DND-41 (cell line): Measurements from ENCODE around the gene FAM241B.

ENCODE experiments used
- ATAC-seq: fragments of 200-7000 bp; cut with Tn5 transposase; 3 replicates; pipeline ENCODE4 v1.9.1; 2021; ENCODE audit warnings: low read depth; ENCODE audit not compliant: insufficient read depth
- DNase-seq: peaks from one replicate; pipeline ENCODE4 v3.0.0-alpha.2; 2020
- H2AFZ ChIP-seq: 2 replicates; pipeline ENCODE4 v1.6.0; 2012; ENCODE audit warnings: low read depth, low read length
- H3K27ac ChIP-seq: 2 replicates; pipeline ENCODE4 v1.5.1; 2012; ENCODE audit warnings: low read length, inconsistent platforms
- H3K27me3 ChIP-seq: fragments of 200-600 bp; sonication (generic); 2 replicates; pipeline ENCODE4 v1.6.0; 2012; ENCODE audit warnings: low read length, mild to moderate bottlenecking, inconsistent platforms; ENCODE audit not compliant: insufficient read depth, poor library complexity
- H3K36me3 ChIP-seq: 2 replicates; pipeline ENCODE4 v1.5.1; 2012; ENCODE audit warnings: low read length, inconsistent platforms; ENCODE audit not compliant: insufficient read depth
- H3K4me1 ChIP-seq: 2 replicates; pipeline ENCODE4 v1.5.1; 2012; ENCODE audit warnings: mild to moderate bottlenecking, low read length; ENCODE audit not compliant: insufficient read depth
- H3K4me2 ChIP-seq: 2 replicates; pipeline ENCODE4 v1.6.0; 2012; ENCODE audit warnings: mild to moderate bottlenecking, moderate library complexity, low read length, inconsistent platforms; ENCODE audit not compliant: insufficient read depth
- H3K4me3 ChIP-seq, 2 experiments: fragments of 200-600 bp in 1 of 2; shearing (Covaris generic) in 1 of 2; 2 replicates each; pipeline ENCODE4 v1.5.1; 2012 to 2016; ENCODE audit warnings: inconsistent platforms in 2 of 2, low read length in 2 of 2, mild to moderate bottlenecking in 2 of 2, low read depth in 1 of 2, moderate library complexity in 1 of 2
- H3K79me2 ChIP-seq: 2 replicates; pipeline ENCODE4 v1.6.0; 2012; ENCODE audit warnings: low read length, inconsistent platforms; ENCODE audit not compliant: insufficient read depth
- H3K9ac ChIP-seq: 2 replicates; pipeline ENCODE4 v1.6.0; 2012; ENCODE audit warnings: low read depth, mild to moderate bottlenecking, inconsistent platforms, low read length, moderate library complexity
- H3K9me3 ChIP-seq: 2 replicates; pipeline ENCODE4 v1.5.1; 2012; ENCODE audit warnings: low read length, moderate library complexity, mild to moderate bottlenecking, inconsistent platforms; ENCODE audit not compliant: insufficient read depth, severe bottlenecking
- H4K20me1 ChIP-seq: 2 replicates; pipeline ENCODE4 v1.6.0; 2012; ENCODE audit warnings: low read length; ENCODE audit not compliant: insufficient read depth
- EZH2 ChIP-seq: IDR thresholded peaks from 3 replicates; pipeline ENCODE4 v1.6.1; 2012; ENCODE audit warnings: borderline replicate concordance, low read depth, mild to moderate bottlenecking, moderate library complexity, low read length, inconsistent platforms; ENCODE audit not compliant: severe bottlenecking
- TF ChIP-seq, protein P1 (sequence below): IDR thresholded peaks from 2 replicates; pipeline ENCODE4 v1.5.1; 2012; ENCODE audit warnings: borderline replicate concordance, low read length, moderate library complexity, mild to moderate bottlenecking; ENCODE audit not compliant: poor library complexity, severe bottlenecking; ENCODE audit errors: extremely low read depth

Gene FAM241B

DNA sequence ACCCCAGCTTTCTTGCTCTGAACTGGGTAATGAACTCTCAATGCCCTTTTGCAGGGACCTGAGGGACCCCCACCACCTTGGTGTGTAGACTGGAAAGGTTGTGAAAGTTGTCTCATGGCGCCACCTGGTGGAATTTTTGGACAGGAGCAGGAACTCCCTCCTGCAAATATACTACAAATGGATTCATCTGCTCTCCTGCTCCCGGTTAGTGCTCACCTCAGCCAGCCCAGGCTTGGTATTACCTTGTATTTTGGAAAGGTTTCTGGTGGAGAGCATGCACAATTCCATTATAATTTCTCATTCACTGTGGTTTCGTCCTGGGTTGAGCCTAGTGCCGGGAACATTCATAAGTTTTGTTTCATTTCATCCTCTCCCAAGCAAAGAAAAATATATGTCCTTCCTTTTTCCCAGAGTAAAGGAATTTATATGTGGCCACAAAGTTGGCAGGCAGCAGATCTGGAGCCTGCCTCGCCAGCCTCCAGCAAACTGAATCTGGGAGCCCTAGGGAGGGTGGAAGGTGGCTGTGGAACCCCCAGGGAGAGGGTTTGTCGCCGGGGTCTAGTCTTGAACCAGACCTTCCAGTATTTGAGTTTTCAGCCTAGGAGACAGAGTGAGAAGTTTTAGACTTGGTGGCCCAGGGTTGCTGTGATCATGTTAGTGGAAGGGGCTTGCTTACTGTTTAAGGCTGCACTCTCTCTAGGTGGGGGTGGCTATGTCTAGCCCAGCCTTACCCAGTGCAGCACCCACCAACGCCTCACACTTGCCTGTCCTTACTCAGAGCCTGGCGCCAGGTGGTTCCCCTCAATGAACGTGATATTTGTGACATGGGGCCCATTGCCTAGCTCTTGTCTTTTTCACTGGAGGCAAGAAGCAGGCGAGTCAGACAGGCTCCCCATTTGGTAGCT lies 9.5 kb downstream of the FAM241B start:
- no peak overlapping the region for H3K4me2 ChIP-seq
- no peak for TF ChIP-seq EZH2
- TF ChIP-seq, protein P1, sequence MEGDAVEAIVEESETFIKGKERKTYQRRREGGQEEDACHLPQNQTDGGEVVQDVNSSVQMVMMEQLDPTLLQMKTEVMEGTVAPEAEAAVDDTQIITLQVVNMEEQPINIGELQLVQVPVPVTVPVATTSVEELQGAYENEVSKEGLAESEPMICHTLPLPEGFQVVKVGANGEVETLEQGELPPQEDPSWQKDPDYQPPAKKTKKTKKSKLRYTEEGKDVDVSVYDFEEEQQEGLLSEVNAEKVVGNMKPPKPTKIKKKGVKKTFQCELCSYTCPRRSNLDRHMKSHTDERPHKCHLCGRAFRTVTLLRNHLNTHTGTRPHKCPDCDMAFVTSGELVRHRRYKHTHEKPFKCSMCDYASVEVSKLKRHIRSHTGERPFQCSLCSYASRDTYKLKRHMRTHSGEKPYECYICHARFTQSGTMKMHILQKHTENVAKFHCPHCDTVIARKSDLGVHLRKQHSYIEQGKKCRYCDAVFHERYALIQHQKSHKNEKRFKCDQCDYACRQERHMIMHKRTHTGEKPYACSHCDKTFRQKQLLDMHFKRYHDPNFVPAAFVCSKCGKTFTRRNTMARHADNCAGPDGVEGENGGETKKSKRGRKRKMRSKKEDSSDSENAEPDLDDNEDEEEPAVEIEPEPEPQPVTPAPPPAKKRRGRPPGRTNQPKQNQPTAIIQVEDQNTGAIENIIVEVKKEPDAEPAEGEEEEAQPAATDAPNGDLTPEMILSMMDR, result peak; percentile 92
- H2AFZ ChIP-seq, result no peak overlapping the region
- no peaks in the 10 kb centered on the region for H3K79me2 ChIP-seq
- H3K4me1 ChIP-seq, result no peaks in the 10 kb centered on the region
- no peaks in the 10 kb centered on the region for H4K20me1 ChIP-seq
- no peaks in the 10 kb centered on the region for H3K27me3 ChIP-seq
- no peaks in the 10 kb centered on the region for H3K36me3 ChIP-seq
- H3K9me3 ChIP-seq, result no peaks in the 10 kb centered on the region
- ATAC-seq, result peak; percentile 86
- H3K9ac ChIP-seq, result no peak overlapping the region
- H3K4me3 ChIP-seq, result no peak overlapping the region
- H3K27ac ChIP-seq, result no peak overlapping the region
- peak; percentile 66 for DNase-seq

- DNase-seq (no peak), ATAC-seq (no peak)
- Histone ChIP-seq H3K9me3 (no peaks in the 10 kb centered on the region), H2AFZ (no peak overlapping the region), H3K9ac (no peak overlapping the region), H3K27me3 (no peaks in the 10 kb centered on the region), H3K4me1 (no peaks in the 10 kb centered on the region), H3K27ac (no peak overlapping the region), H3K4me3 (no peak overlapping the region), H3K79me2 (no peaks in the 10 kb centered on the region), H3K36me3 (no peaks in the 10 kb centered on the region), H3K4me2 (no peak overlapping the region), H4K20me1 (no peaks in the 10 kb centered on the region)
- TF ChIP-seq EZH2, result no peak
- TF ChIP-seq, protein P1, result no peak
Observed at GRCh38 chr10:69640196-69640980, 10.3 kb downstream of the FAM241B start.

GRCh38 chr10:69641261-69641980 lies 11.4 kb downstream of the FAM241B start:
- TF ChIP-seq EZH2, result no peak
- TF ChIP-seq, protein P1, result no peak
- Histone ChIP-seq H3K4me2 (no peak overlapping the region), H3K4me1 (no peaks in the 10 kb centered on the region), H3K9ac (no peak overlapping the region), H2AFZ (no peak overlapping the region), H3K4me3 (no peak overlapping the region), H4K20me1 (no peaks in the 10 kb centered on the region), H3K9me3 (no peaks in the 10 kb centered on the region), H3K27ac (no peak overlapping the region), H3K36me3 (no peaks in the 10 kb centered on the region), H3K79me2 (no peaks in the 10 kb centered on the region), H3K27me3 (no peaks in the 10 kb centered on the region)
- no peak for ATAC-seq
- DNase-seq, result no peak
